Muscle layer of colon (tissue), 2 donors: ENCODE measurements around the gene CRTC3.
"Not testable (repeated sequence)": the region's sequence is repeated elsewhere in the genome, so short reads cannot be mapped to it uniquely, and the experiment has no call there.

Source experiments
- H3K27ac ChIP-seq: one replicate; pipeline ENCODE4 v1.7.0; 2013; ENCODE audit warnings: low read depth, mild to moderate bottlenecking, low read length, moderate library complexity
- H3K27me3 ChIP-seq, 2 donors: one replicate each; pipeline ENCODE4 v1.7.0; 2013; ENCODE audit warnings: low read length in 2 of 2, mild to moderate bottlenecking in 2 of 2; ENCODE audit not compliant: insufficient read depth in 2 of 2, control insufficient read depth in 1 of 2
- H3K36me3 ChIP-seq: one replicate; pipeline ENCODE4 v1.7.0; 2013; ENCODE audit warnings: mild to moderate bottlenecking, low read length; ENCODE audit not compliant: insufficient read depth
- H3K4me1 ChIP-seq: one replicate; pipeline ENCODE4 v1.7.0; 2013; ENCODE audit warnings: mild to moderate bottlenecking, low read length; ENCODE audit not compliant: insufficient read depth
- H3K4me3 ChIP-seq, 2 donors: one replicate each; pipeline ENCODE4 v1.7.0; 2013; ENCODE audit warnings: low read length in 2 of 2, low read depth in 1 of 2, mild to moderate bottlenecking in 1 of 2, moderate library complexity in 1 of 2
- H3K9ac ChIP-seq: one replicate; pipeline ENCODE4 v1.7.0; 2013; ENCODE audit warnings: low read length
- H3K9me3 ChIP-seq: one replicate; pipeline ENCODE4 v1.7.0; 2013; ENCODE audit warnings: mild to moderate bottlenecking, low read length
- donor health status: abdominal sarcoma.
- donor health status: Adenocarcinoma of cecum.

The CRTC3 gene

DNA sequence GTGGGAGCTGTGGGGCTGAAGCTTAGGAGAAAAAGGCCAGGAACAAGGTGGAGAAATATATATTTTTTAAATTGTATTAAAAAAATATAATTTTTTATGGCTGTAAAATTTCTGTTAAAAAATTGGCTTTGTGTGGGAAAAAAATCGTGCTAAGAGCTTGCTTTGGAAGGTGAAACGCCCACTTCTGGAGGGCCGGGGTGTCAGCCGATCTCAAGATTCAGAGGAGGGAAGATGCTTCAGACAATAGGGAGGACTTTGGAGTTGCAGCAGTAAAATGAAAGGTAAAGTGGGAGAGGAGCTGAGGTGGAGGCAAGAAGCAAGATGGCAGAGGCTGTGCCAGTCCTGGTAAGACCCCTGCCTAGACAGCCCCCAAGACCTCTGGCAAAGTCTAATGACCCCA is 141.5 kb downstream of the CRTC3 start:
- H3K4me3 ChIP-seq, result no peak overlapping the region
- no peaks in the 10 kb centered on the region for H3K4me1 ChIP-seq
- H3K27me3 ChIP-seq, result no peaks in the 10 kb centered on the region
- no peaks in the 10 kb centered on the region for H3K9me3 ChIP-seq
- no peak overlapping the region for H3K27ac ChIP-seq
- H3K36me3 ChIP-seq, result no peaks in the 10 kb centered on the region
- no peak overlapping the region for H3K9ac ChIP-seq

DNA sequence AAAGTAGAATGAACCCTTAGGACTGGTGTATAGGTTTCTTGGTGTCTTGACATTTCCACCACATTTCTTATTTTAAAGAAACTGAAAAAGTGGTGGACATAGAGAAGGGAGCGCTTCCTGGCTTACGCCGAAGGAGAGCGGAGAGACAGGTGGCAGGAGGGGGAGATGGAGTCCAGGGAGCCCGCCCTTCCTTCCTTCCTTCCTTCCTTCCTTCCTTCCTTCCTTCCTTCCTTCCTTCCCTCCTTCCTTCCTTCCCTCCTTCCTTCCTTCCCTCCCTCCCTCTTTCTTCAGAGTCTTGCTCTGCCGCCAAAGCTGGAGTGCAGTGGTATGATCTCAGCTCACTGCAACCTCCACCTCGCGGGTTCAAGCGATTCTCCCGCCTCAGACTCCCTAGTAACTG is 143.6 kb downstream of the CRTC3 start:
- H3K9me3 ChIP-seq, H3K9ac ChIP-seq, H3K4me1 ChIP-seq, H3K27ac ChIP-seq, H3K36me3 ChIP-seq, H3K4me3 ChIP-seq, H3K27me3 ChIP-seq: not testable (repeated sequence)

DNA sequence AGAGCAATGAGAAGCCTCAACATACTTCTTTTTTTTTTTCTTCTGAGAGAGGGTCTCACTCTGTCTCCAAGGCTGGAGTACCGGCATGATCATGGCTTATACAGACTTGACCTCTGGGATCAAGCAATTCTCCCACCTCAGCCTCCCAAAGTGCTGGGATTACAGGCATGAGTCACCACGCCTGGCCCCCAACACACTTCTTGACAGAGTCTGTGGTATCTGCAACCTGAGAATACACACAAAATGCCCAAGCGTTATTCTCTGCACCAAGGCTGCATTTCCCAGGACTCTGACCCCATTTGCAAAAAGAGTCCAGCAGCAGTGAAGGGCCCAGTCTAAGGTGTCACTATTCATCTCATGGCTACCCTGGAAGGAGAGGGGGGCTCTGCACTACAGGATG is 144.8 kb downstream of the CRTC3 start:
- H3K36me3 ChIP-seq, result no peaks in the 10 kb centered on the region
- H3K27me3 ChIP-seq, result no peaks in the 10 kb centered on the region
- H3K27ac ChIP-seq, result no peak overlapping the region
- H3K9me3 ChIP-seq, result no peaks in the 10 kb centered on the region
- no peaks in the 10 kb centered on the region for H3K4me1 ChIP-seq
- H3K9ac ChIP-seq, result no peak overlapping the region
- no peak overlapping the region for H3K4me3 ChIP-seq

DNA sequence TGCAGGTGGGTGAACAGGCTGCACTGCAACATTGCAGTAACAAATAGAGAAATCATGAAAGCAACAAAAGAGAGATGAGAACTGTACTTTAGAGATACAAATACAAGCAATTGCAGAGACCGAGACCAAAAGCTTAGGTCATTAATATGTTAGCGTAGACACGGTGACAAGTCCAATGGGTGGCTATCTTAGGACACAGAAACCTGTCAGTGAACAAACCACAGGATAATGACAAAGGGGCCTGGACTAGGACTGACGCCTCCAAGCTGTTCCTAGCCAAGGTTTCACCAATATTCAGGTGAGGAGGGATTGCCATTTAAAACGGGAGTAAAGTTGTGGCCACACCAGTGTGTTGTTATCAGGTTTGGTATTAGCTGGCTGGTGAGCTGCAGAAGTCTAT is 145.7 kb downstream of the CRTC3 start:
- Histone ChIP-seq H3K27me3 (no peaks in the 10 kb centered on the region), H3K9ac (no peak overlapping the region), H3K27ac (no peak overlapping the region), H3K4me1 (peaks cover 4% of the 10 kb centered on the region), H3K4me3 (no peak overlapping the region), H3K36me3 (no peaks in the 10 kb centered on the region), H3K9me3 (no peaks in the 10 kb centered on the region)

DNA sequence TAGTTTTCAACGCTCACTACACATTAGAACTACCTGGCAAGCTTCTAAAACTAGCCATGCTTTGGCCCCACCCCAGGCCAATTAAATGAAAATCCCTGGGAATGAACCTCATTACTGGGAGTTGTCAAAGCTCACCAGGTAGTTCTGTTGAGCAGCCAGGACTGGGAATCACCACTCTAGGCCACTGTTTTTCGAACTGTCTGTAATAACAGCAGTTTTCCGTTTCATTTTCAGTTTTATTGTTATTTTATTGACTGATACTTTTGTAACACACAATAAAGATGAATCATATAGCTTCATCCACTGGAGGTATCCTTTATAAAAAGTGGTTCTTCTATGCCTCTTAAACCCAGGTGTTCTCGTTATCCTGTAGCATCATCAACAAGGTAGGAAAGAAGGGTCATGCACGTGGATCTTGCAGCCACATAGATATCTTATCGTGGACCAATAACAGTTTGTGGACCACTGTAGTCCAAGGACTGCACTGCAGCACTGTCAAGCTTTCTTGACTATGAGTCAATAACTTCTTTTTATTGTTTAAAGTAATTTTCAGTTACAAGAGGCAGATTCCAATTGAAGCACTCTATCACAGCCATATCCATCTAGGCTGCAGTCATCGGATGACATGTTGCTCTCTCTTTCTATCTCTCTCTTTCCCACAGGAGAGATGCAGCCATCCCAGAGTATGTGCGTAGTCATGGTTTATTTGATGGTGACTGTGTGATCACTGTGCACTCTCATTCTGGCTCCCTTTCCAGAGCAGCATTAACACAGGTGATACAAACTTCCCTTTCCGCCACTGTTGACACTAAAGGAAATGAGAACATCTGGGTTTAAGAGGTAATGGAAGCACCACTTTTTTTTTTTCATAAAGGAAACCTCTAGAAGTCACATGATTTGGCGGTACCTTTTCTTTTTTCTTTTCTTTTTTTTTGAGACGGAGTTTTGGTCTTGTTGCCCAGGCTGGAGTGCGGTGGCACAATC is 148.4 kb downstream of the CRTC3 start:
- Histone ChIP-seq H3K9ac (no peak overlapping the region), H3K4me1 (peaks cover 4% of the 10 kb centered on the region), H3K36me3 (no peaks in the 10 kb centered on the region), H3K27ac (no peak overlapping the region), H3K4me3 (no peak overlapping the region), H3K27me3 (no peaks in the 10 kb centered on the region), H3K9me3 (no peaks in the 10 kb centered on the region)

DNA sequence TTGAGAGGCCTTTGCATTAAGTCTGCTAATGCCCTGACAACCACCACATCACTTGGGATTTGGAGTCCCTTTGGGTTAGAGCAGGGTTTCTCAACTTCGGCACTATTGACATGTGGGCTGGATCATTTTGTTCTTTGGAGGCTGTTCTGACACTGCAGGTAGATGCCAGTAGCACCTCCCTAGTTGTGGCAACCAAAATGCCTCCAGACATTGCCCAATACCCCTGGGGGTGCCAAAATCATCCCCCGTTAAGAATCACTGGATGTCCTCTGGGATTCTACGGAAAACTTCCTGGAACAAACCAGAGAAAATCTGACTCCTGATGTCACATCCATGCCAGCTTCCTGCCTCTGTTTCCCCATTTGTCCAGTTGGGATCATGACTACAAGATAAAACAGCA is 150.2 kb downstream of the CRTC3 start:
- Histone ChIP-seq H3K4me3 (no peak overlapping the region), H3K27me3 (no peaks in the 10 kb centered on the region), H3K36me3 (no peaks in the 10 kb centered on the region), H3K27ac (no peak overlapping the region), H3K4me1 (peaks cover 4% of the 10 kb centered on the region), H3K9me3 (no peaks in the 10 kb centered on the region), H3K9ac (no peak overlapping the region)

DNA sequence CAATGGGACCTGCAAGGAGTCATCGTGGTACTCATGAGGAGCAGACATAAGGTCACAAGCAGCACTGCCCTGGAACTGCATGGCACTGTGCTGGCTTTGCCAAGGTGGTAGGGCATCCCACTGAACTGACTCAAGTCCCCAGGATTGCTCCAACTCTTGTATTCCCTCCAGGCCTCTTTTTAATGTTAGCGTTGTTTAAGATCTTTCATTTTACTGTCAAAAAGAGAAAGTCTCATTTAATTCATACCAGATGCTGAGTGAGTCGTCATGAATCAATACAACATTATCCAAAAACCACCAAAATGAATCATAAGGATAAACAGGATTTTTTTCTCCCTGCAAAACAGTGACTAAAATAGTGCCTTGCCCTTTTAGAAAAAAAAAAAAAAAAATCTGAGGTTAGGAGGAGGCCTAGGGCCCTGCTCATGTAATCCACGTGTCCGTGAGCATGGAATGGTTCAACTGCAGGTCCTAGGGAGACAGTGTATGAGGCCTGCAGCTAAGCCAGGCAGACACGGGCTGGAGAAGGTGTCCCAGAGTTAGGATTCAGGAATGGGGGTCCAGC is 150.7 kb downstream of the CRTC3 start:
- Histone ChIP-seq H3K9me3 (no peaks in the 10 kb centered on the region), H3K9ac (no peak overlapping the region), H3K4me1 (peaks cover 4% of the 10 kb centered on the region), H3K27me3 (no peaks in the 10 kb centered on the region), H3K4me3 (no peak overlapping the region), H3K36me3 (no peaks in the 10 kb centered on the region), H3K27ac (no peak overlapping the region)

DNA sequence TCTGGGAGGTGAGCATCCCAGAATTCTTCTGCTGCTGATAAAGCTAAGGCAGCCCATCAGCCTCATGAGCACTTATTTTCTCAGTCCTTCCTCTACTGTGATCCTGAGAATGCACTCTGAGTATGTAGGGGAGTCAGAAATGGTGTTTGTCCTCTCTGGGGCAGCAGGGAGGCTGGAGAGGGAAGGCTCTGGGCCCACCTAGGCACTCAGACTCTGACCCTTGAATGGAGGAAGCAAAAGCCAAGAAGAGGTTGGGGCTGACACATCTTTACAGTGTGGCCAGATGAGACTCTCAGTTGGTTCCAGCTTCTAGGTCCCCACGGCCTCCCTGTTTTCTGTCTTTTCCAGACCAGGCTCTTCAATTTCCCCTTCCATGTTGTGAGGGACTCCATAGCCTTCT is 151.3 kb downstream of the CRTC3 start:
- Histone ChIP-seq H3K36me3 (no peaks in the 10 kb centered on the region), H3K27ac (no peak overlapping the region), H3K9me3 (no peaks in the 10 kb centered on the region), H3K27me3 (no peaks in the 10 kb centered on the region), H3K4me3 (no peak overlapping the region), H3K4me1 (peaks cover 4% of the 10 kb centered on the region), H3K9ac (no peak overlapping the region)

DNA sequence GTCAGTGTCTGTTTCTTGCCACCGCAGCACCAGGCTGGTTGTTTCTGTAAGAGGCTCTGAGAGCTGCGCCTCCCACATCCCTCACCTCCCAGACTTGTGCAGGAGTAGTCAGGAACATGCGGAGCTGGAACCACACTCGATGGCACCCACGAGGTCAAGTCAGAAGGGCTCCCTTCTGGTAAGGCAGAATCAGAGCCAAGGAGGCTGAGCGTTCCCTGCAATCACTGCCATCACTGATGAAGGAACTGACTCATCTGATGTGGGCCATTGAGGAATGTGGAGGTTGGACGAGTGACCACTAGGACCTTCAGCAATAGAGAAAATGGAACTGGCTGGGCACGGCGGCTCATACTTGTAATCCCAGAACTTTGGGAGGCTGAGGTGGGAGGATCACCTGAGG is 151.8 kb downstream of the CRTC3 start:
- no peak overlapping the region for H3K9ac ChIP-seq
- no peak overlapping the region for H3K4me3 ChIP-seq
- H3K27ac ChIP-seq, result no peak overlapping the region
- H3K4me1 ChIP-seq, result peaks cover 4% of the 10 kb centered on the region
- no peaks in the 10 kb centered on the region for H3K27me3 ChIP-seq
- no peaks in the 10 kb centered on the region for H3K9me3 ChIP-seq
- H3K36me3 ChIP-seq, result no peaks in the 10 kb centered on the region

DNA sequence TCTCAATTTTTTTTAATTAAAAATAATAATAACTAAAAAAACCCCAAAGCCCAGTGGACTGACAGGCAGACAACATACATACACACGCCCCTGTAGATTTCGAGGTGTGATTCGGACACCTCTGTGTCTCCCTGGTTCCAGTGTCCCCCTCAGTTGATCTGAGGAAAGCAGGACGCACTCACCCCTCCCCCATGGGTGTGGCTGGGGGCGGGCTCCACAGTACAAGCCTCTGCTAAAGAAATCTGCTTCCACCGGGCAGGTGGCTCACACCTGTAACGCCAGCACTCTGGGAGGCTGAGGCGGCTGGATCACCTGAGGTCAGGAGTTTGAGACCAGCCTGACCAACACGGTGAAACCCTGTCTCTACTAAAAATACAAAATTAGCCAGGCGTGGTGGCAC is 153.6 kb downstream of the CRTC3 start:
- no peaks in the 10 kb centered on the region for H3K27me3 ChIP-seq
- H3K9me3 ChIP-seq, result no peaks in the 10 kb centered on the region
- peaks cover 4% of the 10 kb centered on the region for H3K4me1 ChIP-seq
- no peak overlapping the region for H3K27ac ChIP-seq
- H3K36me3 ChIP-seq, result no peaks in the 10 kb centered on the region
- H3K9ac ChIP-seq, result no peak overlapping the region
- no peak overlapping the region for H3K4me3 ChIP-seq

DNA sequence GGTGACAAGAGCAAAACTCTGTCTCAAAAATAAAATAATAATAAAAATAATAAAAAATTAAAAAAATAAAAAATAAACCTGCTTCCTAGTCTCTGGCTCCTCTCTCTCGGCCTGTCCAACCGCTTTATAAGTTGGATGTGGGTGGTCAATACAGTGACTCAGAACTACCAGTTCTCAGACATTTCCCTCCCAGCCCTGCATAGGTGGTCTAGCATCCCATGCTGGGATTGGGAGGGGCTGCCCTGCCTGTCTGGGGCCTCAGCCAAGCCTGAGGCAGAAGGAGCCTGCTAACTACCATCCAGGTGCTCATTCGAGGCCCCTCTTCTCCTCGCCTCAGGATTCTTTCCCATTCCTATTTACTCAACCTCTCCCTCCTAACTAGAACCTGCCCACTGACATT is 154.2 kb downstream of the CRTC3 start:
- no peaks in the 10 kb centered on the region for H3K9me3 ChIP-seq
- no peak overlapping the region for H3K4me3 ChIP-seq
- no peak overlapping the region for H3K9ac ChIP-seq
- no peak overlapping the region for H3K27ac ChIP-seq
- no peaks in the 10 kb centered on the region for H3K36me3 ChIP-seq
- peaks cover 4% of the 10 kb centered on the region for H3K4me1 ChIP-seq
- H3K27me3 ChIP-seq, result no peaks in the 10 kb centered on the region

DNA sequence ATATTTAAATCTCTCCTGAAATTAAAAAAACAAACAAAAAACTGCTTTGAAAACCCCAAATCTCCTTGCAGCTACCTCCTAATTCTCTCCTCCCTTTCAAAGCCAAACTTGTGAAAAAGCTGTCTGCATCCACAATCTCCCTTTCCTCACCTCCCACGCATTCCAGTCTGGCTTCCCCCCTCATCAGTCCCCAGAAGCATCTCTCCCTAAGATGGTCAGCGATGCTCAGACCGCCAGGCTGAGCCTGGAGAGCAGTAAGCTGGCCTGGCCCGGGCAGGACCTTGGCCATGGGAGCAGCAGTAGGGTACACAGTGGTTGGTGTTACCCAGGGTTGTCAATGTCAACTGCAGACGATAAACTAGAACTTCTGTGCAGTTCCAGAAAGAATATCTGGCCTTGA is 154.6 kb downstream of the CRTC3 start:
- Histone ChIP-seq H3K27ac (no peak overlapping the region), H3K9me3 (no peaks in the 10 kb centered on the region), H3K36me3 (no peaks in the 10 kb centered on the region), H3K4me1 (peaks cover 4% of the 10 kb centered on the region), H3K27me3 (no peaks in the 10 kb centered on the region), H3K4me3 (no peak overlapping the region), H3K9ac (no peak overlapping the region)
